Ovary (tissue), 3 donors: ENCODE measurements around the gene ARHGEF6.

Source experiments
- CTCF ChIP-seq, 3 donors: fragments of 450-650 bp in 2 of 3; fragments of 200-600 bp in 1 of 3; IDR thresholded peaks; one replicate each; pipeline versions ENCODE4 v1.5.1 to v1.8.0; 2016 to 2022; ENCODE audit warnings: antibody characterized with exemption in 3 of 3, mild to moderate bottlenecking in 1 of 3
- EP300 ChIP-seq: sonication (generic); formaldehyde crosslinking; IDR thresholded peaks from one replicate; pipeline ENCODE4 v1.6.1; 2017; ENCODE audit warnings: antibody characterized with exemption
- POLR2A ChIP-seq: fragments of 450-650 bp; IDR thresholded peaks from one replicate; pipeline ENCODE4 v1.6.1; 2017; ENCODE audit warnings: antibody characterized with exemption, mild to moderate bottlenecking, moderate library complexity
- donor health status: DM: no; HTN: no; CAD: no.

- TF ChIP-seq CTCF (IDR thresholded peaks at IDR 0.05): no peak
- no peak for TF ChIP-seq POLR2A
- no peak for TF ChIP-seq EP300
These were observed 26.1 kb downstream of the ARHGEF6 start for GRCh38 chrX:136754651-136755050.
